Measurements from ENCODE around the gene MAN1A1.

Gene MAN1A1

GRCh38 chr6:119134752-119135151 is 214.8 kb downstream of the MAN1A1 start:
- TF ChIP-seq ZBTB7A (IDR thresholded peaks at IDR 0.05; ENCODE audit: low read depth): no peak
- TF ChIP-seq CEBPB (IDR thresholded peaks at IDR 0.05): no peak
- no peak for TF ChIP-seq YY1 (IDR thresholded peaks at IDR 0.05; ENCODE audit: low read depth)
- TF ChIP-seq EGR1 (IDR thresholded peaks at IDR 0.05): no peak

- TF ChIP-seq TAF1 (IDR thresholded peaks at IDR 0.05; ENCODE audit: low read depth) (no peak), CEBPB (IDR thresholded peaks at IDR 0.05) (no peak), RAD21 (IDR thresholded peaks at IDR 0.05; ENCODE audit: low read depth) (no peak), EGR1 (IDR thresholded peaks at IDR 0.05) (no peak), MAX (IDR thresholded peaks at IDR 0.05) (no peak), NFIC (IDR thresholded peaks at IDR 0.05) (no peak)
These were observed 216.2 kb downstream of the MAN1A1 start for GRCh38 chr6:119133400-119133799.

GRCh38 chr6:119132261-119132981 is 217.1 kb downstream of the MAN1A1 start:
- no peak for TF ChIP-seq TEAD4 (IDR thresholded peaks at IDR 0.05)
- TF ChIP-seq NFIC (IDR thresholded peaks at IDR 0.05): no peak
- no peak for TF ChIP-seq YY1 (IDR thresholded peaks at IDR 0.05; ENCODE audit: low read depth)
- TF ChIP-seq MAX (IDR thresholded peaks at IDR 0.05): no peak
- no peak for TF ChIP-seq FOXM1 (IDR thresholded peaks at IDR 0.05; ENCODE audit: borderline replicate concordance, low read depth)
- TF ChIP-seq TAF1 (IDR thresholded peaks at IDR 0.05; ENCODE audit: low read depth): no peak
- TF ChIP-seq CEBPB (IDR thresholded peaks at IDR 0.05): no peak
- TF ChIP-seq TCF12 (IDR thresholded peaks at IDR 0.05; ENCODE audit: low read depth): no peak
- TF ChIP-seq RAD21 (IDR thresholded peaks at IDR 0.05; ENCODE audit: low read depth): no peak
- no peak for TF ChIP-seq ZBTB7A (IDR thresholded peaks at IDR 0.05; ENCODE audit: low read depth)
- no peak for TF ChIP-seq EP300 (IDR thresholded peaks at IDR 0.05; ENCODE audit: borderline replicate concordance)
- TF ChIP-seq CREB1 (IDR thresholded peaks at IDR 0.05; ENCODE audit: low read depth): no peak
- TF ChIP-seq REST (IDR thresholded peaks at IDR 0.05; ENCODE audit: low read depth): no peak
- TF ChIP-seq EGR1 (IDR thresholded peaks at IDR 0.05): no peak
- no peak for TF ChIP-seq USF1 (IDR thresholded peaks at IDR 0.05)

GRCh38 chr6:119129968-119130484 is 219.5 kb downstream of the MAN1A1 start:
- TF ChIP-seq FOXM1 (IDR thresholded peaks at IDR 0.05; ENCODE audit: borderline replicate concordance, low read depth): no peak
- no peak for TF ChIP-seq TAF1 (IDR thresholded peaks at IDR 0.05; ENCODE audit: low read depth)
- TF ChIP-seq NFIC (IDR thresholded peaks at IDR 0.05): no peak
- TF ChIP-seq YY1 (IDR thresholded peaks at IDR 0.05; ENCODE audit: low read depth): no peak
- TF ChIP-seq TEAD4 (IDR thresholded peaks at IDR 0.05): no peak
- TF ChIP-seq EP300 (IDR thresholded peaks at IDR 0.05; ENCODE audit: borderline replicate concordance): no peak
- TF ChIP-seq TCF12 (IDR thresholded peaks at IDR 0.05; ENCODE audit: low read depth): no peak
- no peak for TF ChIP-seq RAD21 (IDR thresholded peaks at IDR 0.05; ENCODE audit: low read depth)
- no peak for TF ChIP-seq CREB1 (IDR thresholded peaks at IDR 0.05; ENCODE audit: low read depth)
- TF ChIP-seq CEBPB (IDR thresholded peaks at IDR 0.05): no peak
- TF ChIP-seq USF1 (IDR thresholded peaks at IDR 0.05): no peak

GRCh38 chr6:119129148-119129967 is 220.2 kb downstream of the MAN1A1 start:
- TF ChIP-seq RAD21 (IDR thresholded peaks at IDR 0.05; ENCODE audit: low read depth) (peak; percentile 61), TEAD4 (IDR thresholded peaks at IDR 0.05) (no peak)

- no peak for TF ChIP-seq TCF12 (IDR thresholded peaks at IDR 0.05; ENCODE audit: low read depth)
- no peak for TF ChIP-seq RAD21 (IDR thresholded peaks at IDR 0.05; ENCODE audit: low read depth)
- no peak for TF ChIP-seq TEAD4 (IDR thresholded peaks at IDR 0.05)
- no peak for TF ChIP-seq USF1 (IDR thresholded peaks at IDR 0.05)
- no peak for TF ChIP-seq MAX (IDR thresholded peaks at IDR 0.05)
- no peak for TF ChIP-seq TAF1 (IDR thresholded peaks at IDR 0.05; ENCODE audit: low read depth)
- TF ChIP-seq REST (IDR thresholded peaks at IDR 0.05; ENCODE audit: low read depth): no peak
- no peak for TF ChIP-seq EP300 (IDR thresholded peaks at IDR 0.05; ENCODE audit: borderline replicate concordance)
- no peak for TF ChIP-seq ZBTB7A (IDR thresholded peaks at IDR 0.05; ENCODE audit: low read depth)
- no peak for TF ChIP-seq EGR1 (IDR thresholded peaks at IDR 0.05)
- no peak for TF ChIP-seq FOXM1 (IDR thresholded peaks at IDR 0.05; ENCODE audit: borderline replicate concordance, low read depth)
- TF ChIP-seq NFIC (IDR thresholded peaks at IDR 0.05): no peak
- TF ChIP-seq CEBPB (IDR thresholded peaks at IDR 0.05): no peak
- TF ChIP-seq YY1 (IDR thresholded peaks at IDR 0.05; ENCODE audit: low read depth): no peak
- TF ChIP-seq CREB1 (IDR thresholded peaks at IDR 0.05; ENCODE audit: low read depth): no peak
These were observed 221.2 kb downstream of the MAN1A1 start for GRCh38 chr6:119128252-119128912.

Measured in Ishikawa (cell line).